ENCODE data around the gene UTP15. TPM values are rescaled to one million over a fixed set of nuclear protein-coding genes. Genes with fewer than 3 reads are reported as not detected.

UTP15 gene
- total RNA-seq, 1 donor from 2014 or later: 10.2 TPM

DNA sequence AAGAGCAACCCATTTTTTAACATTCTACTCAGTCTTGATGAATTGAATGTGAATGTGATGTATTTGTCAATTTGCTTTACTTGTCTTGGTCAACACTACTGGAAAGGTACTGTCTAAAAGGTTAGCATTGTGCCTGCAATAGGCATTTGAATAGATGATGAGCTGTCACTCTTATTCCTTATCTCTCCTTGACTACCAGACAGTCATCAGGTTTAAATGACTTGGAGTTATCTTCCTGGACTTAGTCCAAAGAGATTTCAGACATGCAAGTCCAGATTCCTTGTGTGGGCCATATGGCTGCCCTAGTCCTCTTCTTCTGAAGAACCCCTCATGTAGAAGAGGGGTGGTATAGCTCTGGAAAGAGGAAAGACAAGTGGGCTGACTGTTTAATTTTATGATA is 65.2 kb downstream of the UTP15 start:
- TF ChIP-seq, protein P1, sequence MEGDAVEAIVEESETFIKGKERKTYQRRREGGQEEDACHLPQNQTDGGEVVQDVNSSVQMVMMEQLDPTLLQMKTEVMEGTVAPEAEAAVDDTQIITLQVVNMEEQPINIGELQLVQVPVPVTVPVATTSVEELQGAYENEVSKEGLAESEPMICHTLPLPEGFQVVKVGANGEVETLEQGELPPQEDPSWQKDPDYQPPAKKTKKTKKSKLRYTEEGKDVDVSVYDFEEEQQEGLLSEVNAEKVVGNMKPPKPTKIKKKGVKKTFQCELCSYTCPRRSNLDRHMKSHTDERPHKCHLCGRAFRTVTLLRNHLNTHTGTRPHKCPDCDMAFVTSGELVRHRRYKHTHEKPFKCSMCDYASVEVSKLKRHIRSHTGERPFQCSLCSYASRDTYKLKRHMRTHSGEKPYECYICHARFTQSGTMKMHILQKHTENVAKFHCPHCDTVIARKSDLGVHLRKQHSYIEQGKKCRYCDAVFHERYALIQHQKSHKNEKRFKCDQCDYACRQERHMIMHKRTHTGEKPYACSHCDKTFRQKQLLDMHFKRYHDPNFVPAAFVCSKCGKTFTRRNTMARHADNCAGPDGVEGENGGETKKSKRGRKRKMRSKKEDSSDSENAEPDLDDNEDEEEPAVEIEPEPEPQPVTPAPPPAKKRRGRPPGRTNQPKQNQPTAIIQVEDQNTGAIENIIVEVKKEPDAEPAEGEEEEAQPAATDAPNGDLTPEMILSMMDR (IDR thresholded peaks at IDR 0.05; ENCODE audit: borderline replicate concordance): no peak
- no peaks in the 10 kb centered on the region for H3K9me3 ChIP-seq (replicated peaks)
- H3K27me3 ChIP-seq (ENCODE audit: low read depth): peaks cover 75% of the 10 kb centered on the region
- no peak overlapping the region for H3K27ac ChIP-seq (replicated peaks)
- H3K36me3 ChIP-seq: no peaks in the 10 kb centered on the region
- no peak for DNase-seq
- peaks cover 10% of the 10 kb centered on the region for H3K4me1 ChIP-seq
- no peak overlapping the region for H3K4me3 ChIP-seq
- intact Hi-C loops (cut with micrococcal nuclease): no loop called here

DNA sequence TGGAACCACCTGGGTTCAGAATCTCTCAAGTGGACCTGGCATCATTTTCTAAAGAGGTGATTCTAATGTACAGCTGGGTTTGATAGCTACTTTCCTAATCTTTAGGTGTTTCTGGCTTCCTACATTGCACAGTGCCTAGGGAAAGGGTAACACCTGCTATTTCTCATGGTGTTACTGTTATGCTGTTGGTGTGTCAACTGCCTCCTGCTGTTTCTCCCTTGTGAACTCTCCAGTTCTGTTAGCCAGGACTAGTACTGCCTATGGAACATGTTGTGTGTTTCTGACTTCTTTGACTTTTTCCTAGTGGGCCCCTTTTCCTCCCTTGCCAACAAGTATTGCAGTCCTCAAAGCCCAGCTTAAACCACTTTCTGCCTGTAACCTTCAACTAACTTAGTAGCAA is 66.0 kb downstream of the UTP15 start:
- H3K9me3 ChIP-seq (replicated peaks): no peaks in the 10 kb centered on the region
- no peak overlapping the region for H3K27ac ChIP-seq (replicated peaks)
- DNase-seq: no peak
- H3K4me3 ChIP-seq: no peak overlapping the region
- TF ChIP-seq, protein P1 (IDR thresholded peaks at IDR 0.05; ENCODE audit: borderline replicate concordance): no peak
- H3K36me3 ChIP-seq: no peaks in the 10 kb centered on the region
- H3K27me3 ChIP-seq (ENCODE audit: low read depth): peaks cover 72% of the 10 kb centered on the region
- intact Hi-C loops (cut with micrococcal nuclease): no loop called here
- peaks cover 5% of the 10 kb centered on the region for H3K4me1 ChIP-seq

Other genes starting within 250 kb of the UTP15 start
- 0.19 TPM for gene FOXD1, start 117.0 kb upstream of the UTP15 start, total RNA-seq
- gene BTF3, start 67.3 kb upstream of the UTP15 start, total RNA-seq: 386 TPM
- 12.8 TPM for gene ANKRA2, start 104 bp upstream of the UTP15 start, total RNA-seq
- gene ARHGEF28, start 60.5 kb downstream of the UTP15 start, total RNA-seq: 2.1 TPM